Smooth muscle cell of the coronary artery (primary cell): ENCODE measurements around the gene SIRT5. TPM values are rescaled to one million over a fixed set of nuclear protein-coding genes. Genes with fewer than 3 reads are reported as not detected.

Experiments used
- total RNA-seq: library from RNA; depleted of rRNA; stranded (reverse); fragments of >200 nt; gene quantifications from 2 replicates; pipeline ENCODE4 v1.2.3, GENCODE V29; 2014; ENCODE audit warnings: low replicate concordance

The SIRT5 gene
- total RNA-seq, result 3.7 and 5.8 TPM in 2 replicates

DNA sequence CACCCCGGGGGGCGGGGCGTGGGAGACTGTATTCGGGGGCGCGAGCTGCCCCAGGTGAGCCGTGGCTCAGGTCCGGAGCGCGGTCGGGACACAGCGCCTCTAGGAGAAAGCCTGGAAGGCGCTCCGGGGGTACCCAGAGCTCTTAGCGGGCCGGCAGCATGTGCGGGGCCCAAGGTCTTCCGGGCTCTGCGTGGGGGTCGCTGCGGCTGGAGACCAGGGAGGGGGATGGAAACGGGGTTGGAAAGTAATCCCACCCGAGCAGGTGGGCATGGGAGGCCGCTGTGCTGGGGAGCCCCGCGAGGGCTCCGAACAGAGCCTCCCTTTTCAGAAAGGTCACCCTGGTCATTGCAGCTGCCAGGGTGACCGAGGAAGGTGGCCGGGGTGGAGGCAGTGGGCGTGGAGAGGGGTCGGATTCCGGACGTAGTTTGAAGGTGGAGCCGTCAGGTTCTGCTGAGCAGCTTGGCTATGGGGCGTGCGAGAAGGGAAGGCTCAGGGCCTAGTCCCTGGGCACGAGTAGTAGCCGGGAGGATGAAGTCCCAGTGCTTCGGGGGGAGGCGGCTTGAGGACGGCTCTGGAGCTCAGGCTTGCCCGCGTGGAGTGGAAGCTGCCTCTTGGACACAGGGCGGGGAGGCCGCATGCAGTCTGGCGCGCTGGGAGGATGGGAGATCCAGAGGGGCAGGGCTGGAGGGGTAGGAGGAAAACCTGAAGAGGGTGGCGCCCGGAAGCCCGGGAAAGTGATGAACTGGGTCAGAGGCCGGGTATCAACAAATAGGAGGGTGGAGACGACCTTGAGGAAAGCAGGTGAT is at the start of gene SIRT5:
SIRT5 (plus strand) TSS at position 31 of the 806 bp plus-strand sequence. CDS start 9,510 bp downstream, outside the sequence.

DNA sequence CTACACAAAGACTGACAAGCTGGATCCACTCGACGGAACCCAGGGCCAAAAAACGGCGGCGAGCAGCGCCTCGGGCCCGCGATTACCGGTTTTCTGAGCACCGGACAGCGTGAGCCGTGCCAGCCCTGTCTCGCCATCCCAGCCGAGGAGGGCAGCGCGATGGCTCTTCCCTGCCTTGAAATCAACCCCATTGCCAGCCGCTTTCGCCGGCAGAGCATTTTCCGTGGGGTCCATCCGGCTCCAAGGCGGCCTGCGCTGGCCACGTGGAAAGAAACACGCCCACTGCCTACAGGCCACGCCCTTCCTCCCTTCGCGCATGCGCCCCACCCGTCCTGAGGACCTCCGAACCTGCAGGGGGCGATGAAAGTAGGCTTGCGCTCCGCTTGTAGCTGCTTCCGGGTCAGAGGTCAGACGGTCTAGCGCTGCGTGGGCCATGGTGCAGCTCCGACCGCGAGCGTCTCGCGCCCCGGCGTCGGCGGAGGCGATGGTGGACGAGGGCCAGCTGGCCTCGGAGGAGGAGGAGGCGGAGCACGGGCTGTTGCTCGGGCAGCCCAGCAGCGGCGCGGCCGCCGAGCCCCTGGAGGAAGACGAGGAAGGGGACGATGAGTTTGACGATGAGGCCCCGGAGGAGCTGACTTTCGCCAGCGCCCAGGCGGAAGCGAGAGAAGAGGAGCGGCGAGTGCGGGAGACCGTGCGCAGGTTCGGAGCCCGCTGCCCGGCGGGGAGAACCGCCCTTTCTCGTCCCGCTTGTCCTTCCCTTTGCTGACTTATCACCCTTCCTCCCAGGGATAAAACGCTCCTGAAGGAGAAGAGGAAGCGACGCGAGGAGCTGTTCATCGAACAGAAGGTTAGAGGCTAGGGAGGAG is 40.8 kb downstream of the SIRT5 start, which contains the start of gene NOL7:
NOL7 (plus strand) TSS at position 410 of the 866 bp plus-strand sequence; CDS start at position 434, 24 bp downstream.

Other genes with a start within 250 kb of the SIRT5 start
- 20.7 and 25.3 TPM in 2 replicates for gene TBC1D7, start 246.1 kb upstream of the SIRT5 start, total RNA-seq
- 4.7 and 7.6 TPM in 2 replicates for gene GFOD1, start 87.0 kb upstream of the SIRT5 start, total RNA-seq
- gene NOL7, start 40.7 kb downstream of the SIRT5 start, total RNA-seq, result 32.1 and 50.1 TPM in 2 replicates
- gene RANBP9, start 137.2 kb downstream of the SIRT5 start, total RNA-seq, result 21.6 and 22.2 TPM in 2 replicates
- gene MCUR1, start 240.0 kb downstream of the SIRT5 start, total RNA-seq, result 5.8 and 5.9 TPM in 2 replicates